Body of pancreas (tissue), 4 donors: ENCODE measurements around the gene STXBP1.

ENCODE experiments used
- POLR2A ChIP-seq, 3 donors: fragments of 450-650 bp; IDR thresholded peaks; one replicate each; pipeline ENCODE4 v1.6.1; 2016; ENCODE audit warnings: antibody characterized with exemption in 3 of 3, mild to moderate bottlenecking in 2 of 3
- TF ChIP-seq, protein P1 (sequence below), 7 experiments: fragments of 450-650 bp in 4 of 7; fragments of 200-600 bp in 3 of 7; sonication (generic) in 3 of 7; IDR thresholded peaks; one replicate each; pipeline ENCODE4 v1.5.1; 2016 to 2019; ENCODE audit warnings: antibody characterized with exemption in 7 of 7

DNA sequence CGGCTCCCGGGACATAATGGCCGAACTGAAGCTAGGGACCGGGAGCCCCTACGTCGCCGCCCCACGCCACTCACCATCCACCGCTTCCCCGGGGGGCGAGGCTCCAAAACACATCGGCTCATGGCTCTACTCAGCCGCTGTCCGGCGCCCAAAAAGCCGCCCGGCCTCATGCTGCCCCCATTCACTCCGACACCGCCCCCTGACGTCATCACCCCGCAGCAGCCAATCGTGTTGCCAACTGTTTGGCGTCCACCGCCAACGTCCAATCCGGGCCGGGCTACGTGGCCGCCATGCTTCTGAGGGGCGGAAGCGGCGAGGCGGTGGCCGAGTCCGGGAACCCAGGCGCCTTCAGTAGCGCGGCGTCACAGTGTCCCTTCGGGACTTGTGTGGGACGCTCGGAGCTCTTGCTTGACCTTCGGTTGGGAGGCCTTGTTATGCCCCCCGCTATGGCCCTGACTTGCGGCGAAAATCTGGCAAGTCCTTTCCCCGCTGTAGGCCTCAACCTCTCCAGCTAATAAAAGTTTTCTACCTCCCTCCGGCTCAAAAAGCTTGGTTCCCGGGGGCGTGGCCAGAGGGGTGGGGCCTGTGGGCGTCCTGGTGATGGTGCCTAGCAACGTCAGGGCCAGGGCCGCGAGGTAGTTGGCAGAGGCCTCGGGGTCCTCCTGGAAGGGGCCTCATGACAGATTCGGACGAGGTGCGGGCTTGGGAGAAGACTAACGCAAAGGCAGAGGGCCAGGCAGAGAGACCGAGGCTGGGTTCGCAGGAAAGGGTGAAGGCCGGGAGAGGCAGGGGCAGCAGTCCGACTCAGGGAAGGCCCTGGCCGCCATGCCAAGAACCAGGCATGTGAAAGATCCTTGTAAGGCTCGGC lies 103.6 kb downstream of the STXBP1 start, which contains the start of the genes PTRH1 and TTC16:
- TF ChIP-seq POLR2A (IDR thresholded peaks at IDR 0.05), result peak; percentile 28 to 66 (median 62)
- TF ChIP-seq, protein P1, sequence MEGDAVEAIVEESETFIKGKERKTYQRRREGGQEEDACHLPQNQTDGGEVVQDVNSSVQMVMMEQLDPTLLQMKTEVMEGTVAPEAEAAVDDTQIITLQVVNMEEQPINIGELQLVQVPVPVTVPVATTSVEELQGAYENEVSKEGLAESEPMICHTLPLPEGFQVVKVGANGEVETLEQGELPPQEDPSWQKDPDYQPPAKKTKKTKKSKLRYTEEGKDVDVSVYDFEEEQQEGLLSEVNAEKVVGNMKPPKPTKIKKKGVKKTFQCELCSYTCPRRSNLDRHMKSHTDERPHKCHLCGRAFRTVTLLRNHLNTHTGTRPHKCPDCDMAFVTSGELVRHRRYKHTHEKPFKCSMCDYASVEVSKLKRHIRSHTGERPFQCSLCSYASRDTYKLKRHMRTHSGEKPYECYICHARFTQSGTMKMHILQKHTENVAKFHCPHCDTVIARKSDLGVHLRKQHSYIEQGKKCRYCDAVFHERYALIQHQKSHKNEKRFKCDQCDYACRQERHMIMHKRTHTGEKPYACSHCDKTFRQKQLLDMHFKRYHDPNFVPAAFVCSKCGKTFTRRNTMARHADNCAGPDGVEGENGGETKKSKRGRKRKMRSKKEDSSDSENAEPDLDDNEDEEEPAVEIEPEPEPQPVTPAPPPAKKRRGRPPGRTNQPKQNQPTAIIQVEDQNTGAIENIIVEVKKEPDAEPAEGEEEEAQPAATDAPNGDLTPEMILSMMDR (IDR thresholded peaks at IDR 0.05), result peak in 1 of 7 experiments; percentile 4
